Occipital lobe (tissue), 2 donors: Measurements from ENCODE around the gene GAL3ST2. TPM values are rescaled to one million over a fixed set of nuclear protein-coding genes. Genes with fewer than 3 reads are reported as not detected.
A peak's percentile ranks its signal among the peaks of the same experiment; 100 is the strongest.
"Not testable (repeated sequence)": the region's sequence is repeated elsewhere in the genome, so short reads cannot be mapped to it uniquely, and the experiment has no call there.

ENCODE experiments used
- DNase-seq: peaks from one replicate; lab custom pipeline; 2025; lab: John Stamatoyannopoulos, UW
- total RNA-seq: library from RNA; depleted of rRNA; stranded (reverse); fragments of >200 nt; gene quantifications from one replicate; pipeline ENCODE4 v1.2.3, GENCODE V29; 2014

GAL3ST2 gene
- total RNA-seq, 1 donor from 2014 or later, result 0.16 TPM

DNA sequence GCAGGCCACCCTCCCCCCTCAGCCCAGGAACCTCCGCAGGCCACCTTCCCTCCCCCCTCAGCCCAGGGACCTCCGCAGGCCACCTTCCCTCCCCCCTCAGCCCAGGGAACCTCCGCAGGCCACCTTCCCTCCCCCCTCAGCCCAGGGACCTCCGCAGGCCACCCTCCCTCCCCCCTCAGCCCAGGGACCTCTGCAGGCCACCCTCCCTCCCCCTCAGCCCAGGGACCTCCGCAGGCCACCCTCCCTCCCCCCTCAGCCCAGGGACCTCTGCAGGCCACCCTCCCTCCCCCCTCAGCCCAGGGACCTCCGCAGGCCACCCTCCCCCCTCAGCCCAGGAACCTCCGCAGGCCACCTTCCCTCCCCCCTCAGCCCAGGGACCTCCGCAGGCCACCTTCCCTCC is 29.6 kb downstream of the GAL3ST2 start:
- not testable (repeated sequence) for DNase-seq

DNA sequence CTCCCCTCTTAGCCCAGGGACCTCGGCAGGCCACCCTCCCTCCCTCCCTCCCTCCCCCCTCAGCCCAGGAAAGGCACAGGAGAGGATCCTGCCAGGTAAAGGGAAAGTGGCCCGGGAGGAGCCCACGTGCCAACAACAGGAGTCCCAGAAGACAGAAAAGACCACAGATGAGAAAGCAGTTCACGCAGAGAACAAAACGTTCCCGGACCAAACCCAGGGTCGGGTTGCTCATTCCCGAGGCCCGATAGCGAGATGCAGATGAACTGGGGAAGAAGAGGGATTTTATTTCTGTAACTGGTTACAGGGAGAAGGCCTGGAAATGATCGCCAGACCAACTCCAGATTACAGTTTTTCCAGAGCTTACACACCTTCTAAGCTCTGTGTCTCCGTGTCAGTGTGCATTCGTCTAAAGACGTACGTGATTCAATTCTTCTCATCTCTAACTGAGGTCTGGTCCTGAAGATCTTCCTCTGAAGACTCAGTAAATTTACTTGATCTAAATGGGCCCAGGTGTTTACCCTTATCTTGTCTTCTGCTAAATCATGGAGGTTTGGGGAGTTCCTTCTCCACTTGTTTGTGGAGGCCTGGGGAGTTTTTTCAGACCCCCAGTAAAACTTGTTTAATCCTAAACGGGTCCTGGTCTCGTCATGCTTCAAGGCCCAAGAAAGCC is 31.6 kb downstream of the GAL3ST2 start:
- DNase-seq, result no peak

DNA sequence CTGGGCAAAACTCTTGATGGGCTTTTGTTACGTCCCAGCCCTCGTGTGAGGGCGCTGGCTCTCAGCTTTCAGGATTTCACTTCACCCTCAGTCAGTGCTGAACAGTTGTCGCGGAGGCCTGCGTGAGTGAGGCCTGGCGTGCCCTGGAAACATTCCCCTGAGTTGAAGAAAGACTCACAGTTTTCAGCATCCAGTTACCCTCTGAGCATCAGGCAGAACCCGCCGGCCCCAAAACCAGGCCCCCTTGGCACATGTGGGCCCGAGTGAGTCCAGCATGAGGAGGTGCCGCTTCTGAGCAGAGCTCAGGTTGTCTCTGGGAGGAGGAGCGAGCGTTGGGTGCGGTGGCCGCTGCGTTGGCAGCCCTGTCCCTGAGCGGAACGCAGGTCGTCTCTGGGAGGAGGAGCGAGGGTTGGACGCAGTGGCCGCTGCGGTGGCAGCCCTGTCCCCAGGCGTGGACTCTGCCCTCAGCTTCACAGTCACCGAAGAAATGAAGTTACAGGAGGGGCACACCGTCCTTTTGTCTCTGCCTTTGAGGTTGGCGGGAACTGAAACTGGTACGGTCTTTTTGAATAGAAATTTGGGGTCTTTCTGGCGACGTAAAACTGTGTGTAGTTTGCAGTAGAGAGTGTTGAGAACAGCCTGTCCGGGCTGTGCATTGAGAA is 32.2 kb downstream of the GAL3ST2 start, which contains the start of gene NEU4:
Gene NEU4, plus strand, starts transcription at position 473 of the 662 bp plus-strand sequence. CDS start 5,292 bp downstream, outside the sequence.
- no peak for DNase-seq

DNA sequence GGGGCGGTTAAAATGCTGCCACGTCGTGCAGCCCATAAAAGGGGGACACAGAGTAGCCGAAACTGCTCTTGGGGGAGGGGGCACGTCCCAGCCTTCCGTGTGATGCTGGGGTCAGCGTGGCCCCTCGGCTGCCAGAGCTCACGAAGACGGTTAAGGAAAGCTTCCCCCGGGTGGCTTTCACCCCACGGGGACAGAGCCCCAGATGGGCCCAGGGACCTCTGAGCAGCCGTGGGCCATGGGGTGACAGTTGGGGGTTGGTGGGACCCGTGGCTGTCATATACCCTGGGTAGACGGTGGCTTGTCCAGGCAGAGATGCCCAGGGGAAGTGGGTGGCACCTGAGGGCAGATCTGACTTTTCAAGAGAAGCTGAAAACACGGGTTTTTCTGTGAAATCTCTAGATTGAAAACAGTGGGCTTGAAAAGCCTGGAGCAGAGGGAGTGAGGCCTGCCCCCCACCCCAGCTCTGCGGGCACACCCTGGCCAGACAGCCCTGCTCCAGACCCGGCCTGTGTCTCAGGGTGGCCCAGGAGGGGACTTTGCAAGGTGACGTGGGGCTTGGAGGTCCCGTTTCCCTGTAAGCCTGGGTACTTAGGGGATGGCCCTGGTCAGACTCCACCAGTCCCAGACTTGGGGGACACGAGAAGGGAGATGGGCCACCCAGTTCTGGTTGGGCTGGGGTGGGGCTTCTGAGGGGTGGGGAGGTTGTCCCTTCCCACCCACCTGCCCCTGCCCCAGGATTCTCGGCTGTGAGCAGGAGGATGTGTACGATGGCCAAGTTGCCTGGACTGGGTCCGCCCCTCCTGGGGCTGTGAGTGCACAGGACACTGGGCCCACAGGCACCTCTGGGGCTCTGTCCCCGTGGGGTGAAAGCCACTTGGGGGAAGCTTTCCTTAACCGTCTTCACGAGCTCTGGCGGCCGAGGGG is 33.0 kb downstream of the GAL3ST2 start:
- no peak for DNase-seq

DNA sequence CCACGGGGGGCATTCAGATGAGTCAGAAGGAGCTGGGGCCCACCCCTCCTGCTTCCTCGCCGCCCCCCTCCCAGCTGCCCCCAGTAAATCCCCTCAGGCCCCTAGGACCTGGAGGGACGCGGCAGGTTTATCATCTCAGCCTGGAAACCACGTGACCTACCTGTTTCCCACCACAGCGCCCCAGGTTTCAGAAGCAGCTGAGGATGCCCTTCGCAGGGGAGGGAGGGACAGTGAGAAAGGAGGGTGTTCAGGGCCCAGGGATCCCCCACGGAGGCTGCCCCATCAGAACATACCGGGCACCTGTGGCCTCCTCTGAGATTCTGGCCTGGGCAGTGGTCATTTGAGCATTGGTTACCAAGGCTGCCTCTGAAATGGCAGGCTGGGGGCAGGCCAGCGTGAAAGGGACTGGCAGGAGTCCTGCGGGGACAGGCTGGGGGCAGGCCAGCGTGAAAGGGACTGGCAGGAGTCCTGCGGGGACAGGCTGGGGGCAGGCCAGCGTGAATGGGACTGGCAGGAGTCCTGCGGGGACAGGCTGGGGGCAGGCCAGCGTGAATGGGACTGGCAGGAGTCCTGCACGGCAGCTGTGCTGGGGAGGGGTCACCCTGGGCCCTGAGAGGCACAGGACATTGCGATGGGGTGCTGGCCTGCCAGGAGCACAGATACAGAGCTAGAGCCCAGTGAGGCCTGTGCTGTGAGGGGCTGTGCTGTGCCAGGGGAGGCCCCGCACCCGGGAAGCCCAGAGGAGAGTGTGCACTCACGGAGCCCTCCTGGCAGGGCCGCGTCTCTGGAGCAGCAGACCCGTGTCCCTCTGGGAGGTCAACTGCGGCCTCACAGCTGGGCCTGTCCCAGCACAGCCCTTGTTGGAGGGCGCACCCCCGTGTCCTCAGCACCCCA is 33.9 kb downstream of the GAL3ST2 start:
- no peak for DNase-seq

DNA sequence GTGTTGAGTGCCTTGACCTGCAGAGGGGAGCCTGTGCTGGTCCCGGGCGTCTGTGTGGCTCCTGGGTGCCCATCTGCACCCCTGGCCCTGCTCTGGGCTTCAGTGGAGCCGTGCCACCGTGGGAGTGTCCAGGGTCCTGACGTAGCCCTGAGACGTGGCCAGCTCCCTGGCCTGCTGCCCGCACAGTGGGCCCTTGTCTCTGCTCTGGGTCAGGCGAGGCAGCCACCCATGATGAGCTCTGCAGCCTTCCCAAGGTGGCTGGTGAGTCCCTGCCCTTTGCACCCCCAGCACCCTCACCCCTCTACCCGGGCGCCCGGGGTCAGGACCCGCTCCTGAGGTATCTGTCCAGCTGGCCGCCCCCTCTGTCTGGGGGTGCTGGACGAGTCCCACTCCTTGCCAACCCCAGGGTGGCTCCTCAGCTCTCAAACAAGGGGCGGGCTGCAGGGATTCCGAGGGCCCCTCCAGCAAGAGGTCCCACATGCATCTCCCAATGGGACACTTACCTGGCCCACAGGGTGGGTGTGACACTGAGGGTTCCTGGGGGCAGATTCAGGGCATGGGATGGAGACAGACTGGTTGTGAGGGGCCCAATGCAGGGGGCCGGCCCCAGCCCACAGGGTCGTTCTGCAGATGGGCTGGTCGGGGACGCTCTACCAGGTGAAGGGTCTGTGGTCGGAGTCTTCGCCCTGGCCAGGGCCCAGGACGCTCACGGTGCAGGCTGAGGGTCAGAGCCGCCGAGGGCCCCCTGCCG is 34.8 kb downstream of the GAL3ST2 start:
- DNase-seq, result no peak

DNA sequence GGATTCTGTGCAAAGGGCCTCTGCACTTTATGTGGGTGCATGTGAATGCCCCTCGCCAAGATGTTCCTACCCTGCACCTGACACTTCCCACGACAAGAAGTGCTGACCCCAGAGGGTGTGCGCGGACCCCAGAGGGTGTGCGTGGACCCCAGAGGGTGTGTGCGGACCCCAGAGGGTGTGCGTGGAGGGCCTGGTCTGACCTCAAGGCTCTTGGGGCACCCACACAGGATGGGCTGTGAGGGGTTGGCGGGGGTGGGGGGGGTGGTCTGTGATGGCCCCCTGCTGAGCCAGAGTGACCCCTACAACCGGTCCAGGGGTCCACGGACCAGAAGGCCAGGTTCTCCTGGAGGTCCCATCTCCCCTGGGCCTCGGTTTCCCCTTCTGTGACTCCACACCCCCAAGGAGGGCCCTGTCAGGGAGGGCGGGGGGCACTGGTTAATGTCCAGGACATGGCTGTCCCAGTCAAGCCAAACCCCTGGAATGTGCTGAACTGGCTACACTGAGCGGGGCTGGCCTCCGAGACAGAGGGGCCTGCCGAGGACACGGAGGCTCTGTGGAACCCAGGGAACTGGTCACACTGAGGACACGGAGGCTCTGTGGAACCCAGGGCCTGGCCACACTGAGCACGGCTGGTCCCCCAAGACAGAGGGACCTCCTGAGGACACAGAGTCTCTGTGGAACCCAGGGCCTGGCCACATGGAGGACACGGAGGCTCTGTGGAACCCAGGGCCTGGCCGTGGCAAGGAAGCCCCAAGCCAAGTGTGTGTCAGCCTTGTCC is 35.5 kb downstream of the GAL3ST2 start:
- DNase-seq, result no peak

DNA sequence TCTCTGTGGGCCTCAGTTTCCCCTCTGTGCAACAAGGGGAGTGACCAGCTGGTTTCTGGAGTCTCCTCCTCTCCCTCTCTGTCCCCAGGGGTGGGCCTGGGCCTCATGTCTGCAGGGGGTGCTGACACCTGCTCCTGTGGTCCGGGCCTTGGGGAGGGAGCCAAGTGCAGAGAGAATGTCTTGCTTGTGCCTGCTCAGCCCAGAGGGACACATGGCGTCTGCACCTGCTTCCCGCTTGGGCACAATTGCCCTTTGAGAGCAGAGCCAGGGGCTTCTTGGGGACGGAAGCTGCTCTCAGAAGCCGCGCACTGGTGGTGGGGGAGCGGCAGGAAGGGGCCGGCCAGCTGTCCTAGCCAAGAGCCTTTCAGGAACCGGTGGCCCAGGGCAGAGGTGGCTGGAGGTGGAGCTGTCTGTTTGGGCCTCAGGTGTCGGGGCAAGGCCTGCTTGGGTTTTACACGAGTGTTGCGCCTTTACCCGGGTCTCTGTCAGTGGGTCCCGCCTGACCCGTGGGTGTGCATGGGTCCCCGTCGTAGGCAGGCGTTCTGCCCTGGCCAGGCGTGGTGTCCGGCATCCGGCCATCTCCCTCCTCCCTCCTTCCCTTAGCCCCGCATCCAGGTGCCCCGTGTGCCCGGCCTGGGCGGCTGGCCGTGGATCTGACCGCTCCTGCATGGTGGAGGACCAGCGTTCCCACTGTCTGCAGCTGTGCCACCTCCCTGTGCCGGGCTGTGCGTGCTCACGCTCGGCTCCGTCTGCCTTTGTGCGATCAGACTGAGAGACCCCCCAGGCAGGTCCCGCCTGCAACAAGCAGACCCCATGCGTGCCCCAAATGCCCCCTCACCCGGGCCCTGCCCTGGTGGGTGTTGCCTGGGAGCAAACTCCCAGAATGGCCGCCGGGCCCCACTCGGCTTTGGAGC is 36.4 kb downstream of the GAL3ST2 start:
- DNase-seq, result peak; percentile 57

DNA sequence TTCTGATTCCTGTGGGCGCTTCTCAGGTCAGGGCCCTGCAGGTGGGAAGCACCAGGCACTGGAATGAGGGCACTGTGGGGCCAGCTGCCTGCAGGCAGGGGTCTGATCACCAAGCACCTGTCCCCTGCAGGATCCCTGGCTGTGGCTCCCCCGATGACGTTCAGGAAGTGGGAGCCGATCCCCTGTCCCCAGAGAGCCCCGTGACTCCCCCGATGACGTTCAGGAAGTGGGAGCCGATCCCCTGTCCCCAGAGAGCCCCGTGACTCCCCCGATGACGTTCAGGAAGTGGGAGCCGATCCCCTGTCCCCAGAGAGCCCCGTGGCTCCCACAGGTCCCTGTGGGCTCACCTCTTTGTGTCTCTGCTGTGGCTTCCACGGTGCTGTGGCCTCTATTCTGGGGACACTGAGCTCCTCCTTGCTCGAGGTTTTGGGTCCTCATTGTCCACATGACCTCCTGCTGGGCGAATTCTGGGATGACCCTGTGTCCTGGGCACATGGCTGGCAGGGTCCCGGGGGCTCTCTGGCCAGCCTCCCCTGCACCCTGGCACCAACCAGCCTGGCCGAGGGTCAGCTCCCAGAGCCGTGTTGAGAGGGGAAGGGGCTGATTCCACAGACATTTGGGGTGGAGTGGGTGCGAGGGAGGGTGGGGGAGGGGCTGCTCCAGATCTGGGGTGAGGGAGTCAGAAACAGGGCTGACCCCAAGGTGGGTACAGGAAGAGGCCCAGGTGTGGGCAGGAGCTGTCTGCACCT is 37.2 kb downstream of the GAL3ST2 start:
- DNase-seq, result no peak

DNA sequence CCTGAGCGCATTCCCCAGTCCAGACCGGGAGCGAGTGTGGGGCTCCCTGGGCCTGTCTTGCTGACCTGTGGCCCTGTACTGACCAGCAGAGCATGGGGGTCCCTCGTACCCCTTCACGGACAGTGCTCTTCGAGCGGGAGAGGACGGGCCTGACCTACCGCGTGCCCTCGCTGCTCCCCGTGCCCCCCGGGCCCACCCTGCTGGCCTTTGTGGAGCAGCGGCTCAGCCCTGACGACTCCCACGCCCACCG is 37.7 kb downstream of the GAL3ST2 start:
- no peak for DNase-seq

DNA sequence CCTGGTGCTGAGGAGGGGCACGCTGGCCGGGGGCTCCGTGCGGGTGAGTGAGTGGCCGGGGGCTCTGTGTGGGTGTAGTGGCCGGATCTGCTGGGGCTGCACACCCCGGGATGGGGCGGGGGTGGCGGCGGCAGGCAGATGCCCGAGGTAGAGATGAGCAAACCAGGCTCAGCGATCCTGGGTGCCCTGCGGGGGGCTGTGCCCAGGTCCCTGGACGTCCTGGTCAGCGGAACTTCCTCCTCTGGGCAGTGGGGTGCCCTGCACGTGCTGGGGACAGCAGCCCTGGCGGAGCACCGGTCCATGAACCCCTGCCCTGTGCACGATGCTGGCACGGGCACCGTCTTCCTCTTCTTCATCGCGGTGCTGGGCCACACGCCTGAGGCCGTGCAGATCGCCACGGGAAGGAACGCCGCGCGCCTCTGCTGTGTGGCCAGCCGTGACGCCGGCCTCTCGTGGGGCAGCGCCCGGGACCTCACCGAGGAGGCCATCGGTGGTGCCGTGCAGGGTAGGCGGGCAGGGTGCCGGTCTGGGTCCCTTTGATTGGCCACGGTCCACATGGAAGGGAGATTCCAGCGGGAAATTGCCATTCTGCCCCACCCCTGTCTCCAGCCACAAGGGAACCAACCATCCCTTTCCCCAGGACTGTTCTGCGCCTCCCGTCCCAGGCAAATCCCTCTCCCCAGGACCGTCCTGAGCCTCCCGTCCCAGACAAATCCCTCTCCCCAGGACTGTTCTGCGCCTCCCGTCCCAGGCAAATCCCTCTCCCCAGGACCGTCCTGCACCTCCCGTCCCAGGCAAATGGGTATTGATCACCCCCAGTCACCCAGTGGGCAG is 38.2 kb downstream of the GAL3ST2 start:
- no peak for DNase-seq

DNA sequence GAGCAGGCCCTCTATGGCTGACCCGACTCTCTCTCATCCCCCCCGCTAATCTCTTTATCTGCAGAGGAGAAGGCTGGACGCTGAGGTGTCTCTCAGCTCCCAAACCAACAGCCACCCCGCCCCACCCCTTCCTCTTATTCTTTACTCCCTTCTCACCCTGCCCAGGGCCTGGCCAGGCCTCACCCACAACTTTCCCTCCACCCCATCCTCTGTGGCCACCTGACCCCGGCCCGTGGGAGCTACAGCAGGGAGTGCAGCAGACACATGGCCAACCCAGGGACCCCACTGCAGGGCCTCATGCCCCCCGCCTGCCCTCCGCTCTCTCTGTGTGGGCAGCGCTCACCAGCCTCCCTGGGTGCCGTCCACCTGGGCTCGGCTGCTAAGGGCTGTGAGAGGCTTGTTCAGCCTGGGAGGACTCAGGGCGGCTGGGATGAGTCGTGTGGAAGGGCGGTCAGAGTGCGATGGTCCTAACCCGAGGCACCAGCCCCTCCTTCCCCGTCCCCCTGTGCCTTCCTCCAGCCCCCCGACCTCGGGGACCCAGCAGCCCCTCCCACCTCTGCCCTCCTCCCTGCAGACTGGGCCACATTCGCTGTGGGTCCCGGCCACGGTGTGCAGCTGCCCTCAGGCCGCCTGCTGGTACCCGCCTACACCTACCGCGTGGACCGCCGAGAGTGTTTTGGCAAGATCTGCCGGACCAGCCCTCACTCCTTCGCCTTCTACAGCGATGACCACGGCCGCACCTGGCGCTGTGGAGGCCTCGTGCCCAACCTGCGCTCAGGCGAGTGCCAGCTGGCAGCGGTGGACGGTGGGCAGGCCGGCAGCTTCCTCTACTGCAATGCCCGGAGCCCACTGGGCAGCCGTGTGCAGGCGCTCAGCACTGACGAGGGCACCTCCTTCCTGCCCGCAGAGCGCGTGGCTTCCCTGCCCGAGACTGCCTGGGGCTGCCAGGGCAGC is 39.1 kb downstream of the GAL3ST2 start:
- no peak for DNase-seq

DNA sequence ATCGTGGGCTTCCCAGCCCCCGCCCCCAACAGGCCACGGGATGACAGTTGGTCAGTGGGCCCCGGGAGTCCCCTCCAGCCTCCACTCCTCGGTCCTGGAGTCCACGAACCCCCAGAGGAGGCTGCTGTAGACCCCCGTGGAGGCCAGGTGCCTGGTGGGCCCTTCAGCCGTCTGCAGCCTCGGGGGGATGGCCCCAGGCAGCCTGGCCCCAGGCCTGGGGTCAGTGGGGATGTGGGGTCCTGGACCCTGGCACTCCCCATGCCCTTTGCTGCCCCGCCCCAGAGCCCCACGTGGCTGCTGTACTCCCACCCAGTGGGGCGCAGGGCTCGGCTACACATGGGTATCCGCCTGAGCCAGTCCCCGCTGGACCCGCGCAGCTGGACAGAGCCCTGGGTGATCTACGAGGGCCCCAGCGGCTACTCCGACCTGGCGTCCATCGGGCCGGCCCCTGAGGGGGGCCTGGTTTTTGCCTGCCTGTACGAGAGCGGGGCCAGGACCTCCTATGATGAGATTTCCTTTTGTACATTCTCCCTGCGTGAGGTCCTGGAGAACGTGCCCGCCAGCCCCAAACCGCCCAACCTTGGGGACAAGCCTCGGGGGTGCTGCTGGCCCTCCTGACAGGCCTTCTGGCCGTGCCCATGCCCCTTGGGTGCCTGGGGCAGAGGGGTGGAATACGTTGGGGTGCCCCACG is 40.0 kb downstream of the GAL3ST2 start:
- DNase-seq, result no peak

DNA sequence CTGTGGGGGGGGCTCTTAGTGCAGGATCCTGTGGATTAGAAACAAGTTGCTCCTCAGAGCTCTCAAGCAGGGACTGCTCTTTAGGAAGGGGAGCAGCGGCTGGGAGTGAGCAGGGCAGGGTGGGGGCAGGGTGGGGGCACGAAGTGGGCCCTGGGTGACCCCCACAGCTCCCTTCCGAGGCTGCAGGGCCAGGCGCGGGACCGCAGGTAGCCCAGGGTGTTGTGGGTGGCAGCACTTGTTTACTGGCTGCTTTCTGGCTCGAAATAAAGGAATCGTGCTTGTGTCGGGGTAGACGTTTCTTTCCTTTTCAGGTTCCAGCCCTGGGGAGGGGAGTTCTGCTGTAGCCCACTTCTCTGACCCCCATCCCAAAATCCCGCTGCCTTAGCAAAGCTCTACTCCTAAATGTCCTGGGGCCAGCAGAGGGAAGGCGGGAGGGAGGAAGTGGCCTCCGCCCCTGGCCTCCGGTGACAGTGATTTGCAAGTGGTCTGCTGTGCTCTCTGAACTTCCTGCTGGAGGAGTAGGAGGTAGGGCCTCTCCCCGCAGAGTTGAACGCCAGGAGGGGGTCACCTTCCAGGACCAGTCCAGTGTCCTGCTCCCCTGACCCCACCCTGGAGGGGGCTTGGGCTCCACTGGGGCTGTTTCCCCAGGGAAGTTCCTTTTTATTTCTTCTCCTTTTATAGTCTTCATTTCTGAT is 40.7 kb downstream of the GAL3ST2 start:
- DNase-seq, result no peak

DNA sequence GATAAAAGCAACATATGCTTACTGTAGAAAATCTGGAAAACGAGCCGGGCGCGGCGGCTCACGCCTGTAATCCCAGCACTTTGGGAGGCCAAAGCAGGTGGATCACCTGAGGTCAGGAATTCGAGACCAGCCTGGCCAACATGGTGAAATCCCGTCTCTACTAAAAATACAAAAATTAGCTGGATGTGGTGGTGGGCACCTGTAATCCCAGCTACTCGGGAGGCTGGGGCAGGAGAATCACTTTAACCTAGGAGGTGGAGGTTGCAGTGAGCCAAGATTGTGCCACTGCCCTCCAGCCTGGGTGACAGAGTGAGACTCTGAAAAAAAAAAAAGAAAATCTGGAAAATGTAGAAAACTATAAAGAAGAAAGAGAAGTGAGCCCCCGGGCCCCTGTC is 41.2 kb downstream of the GAL3ST2 start:
- not testable (repeated sequence) for DNase-seq
